ENCODE data around the gene ADIPOR1. TPM values are rescaled to one million over a fixed set of nuclear protein-coding genes. Genes with fewer than 3 reads are reported as not detected.

The ADIPOR1 gene
- total RNA-seq, 1 donor from 2014 or later, result 73.9 TPM

GRCh38 chr1:203000217-203000944 lies 42.3 kb upstream of the ADIPOR1 start:
- Mint-ChIP-seq H3K27ac (ENCODE audit: unreplicated experiment) (no peak overlapping the region), H3K4me1 (ENCODE audit: low read depth) (no peaks in the 10 kb centered on the region), H3K36me3 (ENCODE audit: low read depth) (no peaks in the 10 kb centered on the region), H3K9me3 (ENCODE audit: low read depth) (no peaks in the 10 kb centered on the region), H3K4me3 (ENCODE audit: unreplicated experiment) (no peak overlapping the region), H3K27me3 (ENCODE audit: low read depth) (peaks cover 32% of the 10 kb centered on the region)
- TF ChIP-seq, protein P1, sequence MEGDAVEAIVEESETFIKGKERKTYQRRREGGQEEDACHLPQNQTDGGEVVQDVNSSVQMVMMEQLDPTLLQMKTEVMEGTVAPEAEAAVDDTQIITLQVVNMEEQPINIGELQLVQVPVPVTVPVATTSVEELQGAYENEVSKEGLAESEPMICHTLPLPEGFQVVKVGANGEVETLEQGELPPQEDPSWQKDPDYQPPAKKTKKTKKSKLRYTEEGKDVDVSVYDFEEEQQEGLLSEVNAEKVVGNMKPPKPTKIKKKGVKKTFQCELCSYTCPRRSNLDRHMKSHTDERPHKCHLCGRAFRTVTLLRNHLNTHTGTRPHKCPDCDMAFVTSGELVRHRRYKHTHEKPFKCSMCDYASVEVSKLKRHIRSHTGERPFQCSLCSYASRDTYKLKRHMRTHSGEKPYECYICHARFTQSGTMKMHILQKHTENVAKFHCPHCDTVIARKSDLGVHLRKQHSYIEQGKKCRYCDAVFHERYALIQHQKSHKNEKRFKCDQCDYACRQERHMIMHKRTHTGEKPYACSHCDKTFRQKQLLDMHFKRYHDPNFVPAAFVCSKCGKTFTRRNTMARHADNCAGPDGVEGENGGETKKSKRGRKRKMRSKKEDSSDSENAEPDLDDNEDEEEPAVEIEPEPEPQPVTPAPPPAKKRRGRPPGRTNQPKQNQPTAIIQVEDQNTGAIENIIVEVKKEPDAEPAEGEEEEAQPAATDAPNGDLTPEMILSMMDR (IDR thresholded peaks at IDR 0.05), result no peak
- DNase-seq (ENCODE audit: low spot score), result no peak

DNA sequence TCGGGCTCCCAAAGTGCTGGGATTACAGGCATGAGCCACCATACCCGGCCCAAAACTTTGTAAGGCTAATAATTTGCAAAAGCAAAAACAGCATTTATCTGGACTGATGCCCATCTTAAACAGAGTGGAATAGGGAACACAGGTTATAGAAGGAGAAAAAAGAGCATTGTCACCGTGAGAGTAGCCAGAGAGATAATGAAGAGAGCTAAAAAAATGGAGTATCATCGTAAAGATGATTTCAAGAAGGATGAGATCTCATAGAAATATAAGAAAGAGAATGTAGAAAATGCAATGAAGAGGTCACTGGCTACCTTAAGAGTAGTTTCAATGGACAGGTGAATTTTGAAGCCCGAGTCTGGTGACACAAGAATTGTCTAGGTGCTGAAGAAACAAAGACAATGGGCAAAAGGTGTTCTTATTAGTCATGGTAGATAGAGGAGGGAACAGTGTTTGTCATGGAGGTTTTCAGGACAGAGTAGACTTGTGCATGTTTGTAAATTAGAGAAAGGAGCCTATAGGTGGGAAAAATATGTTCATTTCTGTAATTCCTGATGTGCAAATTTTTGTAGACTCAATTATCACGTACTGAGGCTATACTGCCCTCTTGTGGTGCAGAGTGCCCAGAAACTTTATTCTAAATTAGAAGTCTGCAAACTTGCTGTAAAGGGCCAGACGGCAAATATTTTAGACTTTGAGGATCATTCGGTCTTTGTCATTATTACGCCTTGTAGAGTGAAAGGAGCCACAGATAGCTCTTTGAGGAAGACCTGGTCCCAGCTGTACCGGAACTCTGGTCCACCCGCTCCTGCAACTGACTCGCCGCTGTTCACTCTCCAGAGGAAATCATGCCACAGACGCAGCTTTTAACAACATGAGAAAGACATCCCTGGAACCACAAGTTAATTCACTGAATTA lies 41.0 kb upstream of the ADIPOR1 start:
- H3K27me3 Mint-ChIP-seq (ENCODE audit: low read depth), result peaks cover 43% of the 10 kb centered on the region
- no peak for DNase-seq (ENCODE audit: low spot score)
- no peaks in the 10 kb centered on the region for H3K9me3 Mint-ChIP-seq (ENCODE audit: low read depth)

DNA sequence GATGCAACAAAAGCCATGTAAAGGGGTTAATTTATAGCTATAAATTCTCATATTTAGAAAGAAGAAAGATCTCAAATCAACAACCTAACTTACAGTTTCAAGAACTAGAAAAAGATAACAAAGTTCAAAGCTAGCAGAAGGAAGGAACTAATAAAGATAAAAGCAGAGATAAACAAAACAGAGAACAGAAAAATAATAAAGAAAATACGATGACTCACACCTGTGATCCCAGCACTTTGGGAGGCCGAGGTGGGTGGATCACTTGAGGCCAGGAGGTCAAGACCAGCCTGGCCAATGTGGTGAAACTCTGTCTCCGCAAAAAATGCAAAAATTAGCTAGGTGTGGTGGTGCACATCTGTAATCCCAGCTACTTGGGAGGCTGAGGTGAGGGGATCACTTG lies 36.6 kb upstream of the ADIPOR1 start:
- Mint-ChIP-seq H3K36me3 (ENCODE audit: low read depth) (peaks cover 2% of the 10 kb centered on the region), H3K9me3 (ENCODE audit: low read depth) (peaks cover 4% of the 10 kb centered on the region), H3K27me3 (ENCODE audit: low read depth) (peaks cover 63% of the 10 kb centered on the region), H3K27ac (ENCODE audit: unreplicated experiment) (no peak overlapping the region), H3K4me1 (ENCODE audit: low read depth) (no peaks in the 10 kb centered on the region), H3K4me3 (ENCODE audit: unreplicated experiment) (no peak overlapping the region)
- TF ChIP-seq, protein P1 (IDR thresholded peaks at IDR 0.05), result no peak
- no peak for DNase-seq (ENCODE audit: low spot score)

More for the DNA sequence above, 41.0 kb upstream of the ADIPOR1 start:
- no peaks in the 10 kb centered on the region for H3K4me1 Mint-ChIP-seq (ENCODE audit: low read depth)
- H3K36me3 Mint-ChIP-seq (ENCODE audit: low read depth), result no peaks in the 10 kb centered on the region
- no peak overlapping the region for H3K4me3 Mint-ChIP-seq (ENCODE audit: unreplicated experiment)
- no peak overlapping the region for H3K27ac Mint-ChIP-seq (ENCODE audit: unreplicated experiment)
- TF ChIP-seq, protein P1 (IDR thresholded peaks at IDR 0.05), result peak; percentile 93

DNA sequence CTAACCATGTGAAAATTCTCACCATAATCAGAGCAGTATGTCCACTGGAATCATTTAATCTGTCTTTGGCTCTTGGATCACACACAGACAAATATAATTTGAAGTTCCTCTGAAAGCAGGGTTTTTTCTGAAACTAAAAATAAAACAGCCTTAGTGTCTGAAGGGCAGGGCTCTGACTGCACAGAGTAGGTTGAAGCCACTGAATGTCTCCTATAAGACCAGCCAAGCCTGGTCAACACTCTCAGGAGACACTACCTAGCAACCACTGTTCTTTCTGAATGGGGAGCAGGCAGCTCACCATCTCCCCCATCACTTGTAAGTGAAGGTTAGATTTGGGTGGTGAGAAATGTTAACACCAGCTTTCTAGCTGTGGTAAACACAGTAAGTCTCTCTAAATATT lies 33.0 kb upstream of the ADIPOR1 start:
- DNase-seq (ENCODE audit: low spot score), result no peak
- H3K36me3 Mint-ChIP-seq (ENCODE audit: low read depth), result peaks cover 2% of the 10 kb centered on the region
- H3K4me1 Mint-ChIP-seq (ENCODE audit: low read depth), result no peaks in the 10 kb centered on the region
- H3K9me3 Mint-ChIP-seq (ENCODE audit: low read depth), result peaks cover 4% of the 10 kb centered on the region
- TF ChIP-seq, protein P1 (IDR thresholded peaks at IDR 0.05), result no peak
- H3K27ac Mint-ChIP-seq (ENCODE audit: unreplicated experiment), result no peak overlapping the region
- peaks cover 62% of the 10 kb centered on the region for H3K27me3 Mint-ChIP-seq (ENCODE audit: low read depth)
- H3K4me3 Mint-ChIP-seq (ENCODE audit: unreplicated experiment), result no peak overlapping the region

DNA sequence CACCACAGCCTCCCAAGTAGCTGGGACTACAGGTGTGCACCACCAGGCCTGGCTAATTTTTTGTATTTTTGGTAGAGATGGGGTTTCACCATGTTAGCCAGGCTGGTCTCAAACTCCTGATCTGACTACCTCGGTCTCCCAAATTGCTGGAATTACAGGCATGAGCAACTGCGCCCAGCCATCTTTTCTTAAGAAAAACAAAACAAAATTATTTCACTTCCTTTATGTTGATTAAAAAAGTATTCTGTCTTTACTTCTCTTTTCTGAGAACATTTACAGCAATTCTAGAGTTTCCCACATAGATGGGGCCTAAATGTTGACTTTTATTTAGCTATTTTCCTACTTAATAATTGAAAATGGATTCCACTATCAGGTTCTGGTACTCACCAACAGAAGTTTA lies 31.8 kb upstream of the ADIPOR1 start:
- DNase-seq (ENCODE audit: low spot score), result no peak
- Mint-ChIP-seq H3K27me3 (ENCODE audit: low read depth) (peaks cover 54% of the 10 kb centered on the region), H3K4me1 (ENCODE audit: low read depth) (no peaks in the 10 kb centered on the region), H3K27ac (ENCODE audit: unreplicated experiment) (no peak overlapping the region), H3K36me3 (ENCODE audit: low read depth) (peaks cover 2% of the 10 kb centered on the region), H3K9me3 (ENCODE audit: low read depth) (peaks cover 4% of the 10 kb centered on the region), H3K4me3 (ENCODE audit: unreplicated experiment) (no peak overlapping the region)
- TF ChIP-seq, protein P1 (IDR thresholded peaks at IDR 0.05), result no peak
